HG02571 (cell line): ENCODE results near the gene GALNT18.

Experiments
- ATAC-seq: cut with Tn5 transposase; IDR thresholded peaks from one replicate; pipeline ENCODE4 v1.9.1; 2021; ENCODE audit warnings: mild to moderate bottlenecking, moderate library complexity; ENCODE audit not compliant: unreplicated experiment

GALNT18 gene

GRCh38 chr11:11501546-11502262 lies 120.1 kb downstream of the GALNT18 start:
- no peak for ATAC-seq

GRCh38 chr11:11500744-11501487 lies 120.9 kb downstream of the GALNT18 start:
- ATAC-seq: no peak

- ATAC-seq: no peak
Observed at GRCh38 chr11:11499300-11499699, 122.5 kb downstream of the GALNT18 start.

GRCh38 chr11:11498195-11498594 lies 123.6 kb downstream of the GALNT18 start:
- no peak for ATAC-seq

- no peak for ATAC-seq
Observed at GRCh38 chr11:11496879-11497278, 124.9 kb downstream of the GALNT18 start.

- no peak for ATAC-seq
Observed at GRCh38 chr11:11494348-11494747, 127.5 kb downstream of the GALNT18 start.

- ATAC-seq: no peak
Observed at GRCh38 chr11:11493698-11494097, 128.1 kb downstream of the GALNT18 start.

- ATAC-seq: no peak
Observed at GRCh38 chr11:11491589-11491988, 130.2 kb downstream of the GALNT18 start.

- no peak for ATAC-seq
Observed at GRCh38 chr11:11491014-11491413, 130.8 kb downstream of the GALNT18 start.

- ATAC-seq: no peak
Observed at GRCh38 chr11:11486423-11486822, 135.4 kb downstream of the GALNT18 start.

GRCh38 chr11:11486002-11486401 lies 135.8 kb downstream of the GALNT18 start:
- ATAC-seq: no peak

- ATAC-seq: no peak
Observed at GRCh38 chr11:11483627-11484026, 138.2 kb downstream of the GALNT18 start.

GRCh38 chr11:11482730-11483129 lies 139.1 kb downstream of the GALNT18 start:
- no peak for ATAC-seq

GRCh38 chr11:11481371-11481770 lies 140.4 kb downstream of the GALNT18 start:
- ATAC-seq: no peak

- ATAC-seq: no peak
Observed at GRCh38 chr11:11480971-11481370, 140.8 kb downstream of the GALNT18 start.

GRCh38 chr11:11478687-11479086 lies 143.1 kb downstream of the GALNT18 start:
- ATAC-seq: no peak

- ATAC-seq: no peak
Observed at GRCh38 chr11:11477695-11478420, 143.9 kb downstream of the GALNT18 start.

- no peak for ATAC-seq
Observed at GRCh38 chr11:11476971-11477645, 144.7 kb downstream of the GALNT18 start.

GRCh38 chr11:11476499-11476898 lies 145.3 kb downstream of the GALNT18 start:
- ATAC-seq: no peak

- ATAC-seq: no peak
Observed at GRCh38 chr11:11472106-11472505, 149.7 kb downstream of the GALNT18 start.

GRCh38 chr11:11471201-11471600 lies 150.6 kb downstream of the GALNT18 start:
- no peak for ATAC-seq
